Ovary (tissue), 3 donors: ENCODE measurements around the gene MIEF1.

Experiments used
- EP300 ChIP-seq: sonication (generic); formaldehyde crosslinking; IDR thresholded peaks from one replicate; pipeline ENCODE4 v1.6.1; 2017; ENCODE audit warnings: antibody characterized with exemption
- POLR2A ChIP-seq: fragments of 450-650 bp; IDR thresholded peaks from one replicate; pipeline ENCODE4 v1.6.1; 2017; ENCODE audit warnings: antibody characterized with exemption, mild to moderate bottlenecking, moderate library complexity
- TF ChIP-seq, protein P1 (sequence below), 3 donors: fragments of 450-650 bp in 2 of 3; fragments of 200-600 bp in 1 of 3; IDR thresholded peaks; one replicate each; pipeline versions ENCODE4 v1.5.1 to v1.8.0; 2016 to 2022; ENCODE audit warnings: antibody characterized with exemption in 3 of 3, mild to moderate bottlenecking in 1 of 3
- donor health status: DM: no; HTN: no; CAD: no.

DNA sequence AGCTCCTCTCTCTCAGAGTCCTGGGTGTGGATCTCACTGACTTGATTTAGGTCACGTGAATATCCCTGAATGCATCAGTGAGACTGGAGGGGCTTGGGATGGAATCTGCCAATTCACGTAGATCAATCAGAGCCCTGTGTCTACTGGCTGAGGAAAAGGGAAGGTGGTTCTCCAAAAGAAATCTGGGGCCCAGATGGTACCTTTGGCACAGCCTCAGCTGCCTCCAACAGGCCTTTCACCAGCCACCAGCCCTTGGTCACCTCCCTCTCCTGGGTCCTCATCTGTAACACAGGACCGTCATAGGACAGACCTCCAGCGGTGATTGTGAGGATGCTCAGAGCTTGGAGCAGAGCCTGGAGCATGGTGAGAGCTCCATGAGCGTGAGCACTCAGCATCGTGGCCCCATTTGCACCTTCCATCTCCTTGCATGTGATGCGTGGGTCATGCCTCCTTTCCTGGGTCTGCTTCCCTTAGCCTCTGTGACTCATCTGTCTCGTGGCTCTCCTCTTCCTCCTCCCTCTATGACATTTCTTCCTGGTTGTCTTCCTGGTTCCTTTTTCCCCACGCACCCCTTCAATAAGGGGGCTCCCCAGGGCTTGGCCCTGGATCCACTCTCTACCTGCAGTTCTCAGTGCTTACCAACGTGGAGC lies 7.5 kb upstream of the MIEF1 start:
- TF ChIP-seq POLR2A = no peak
- TF ChIP-seq, protein P1, sequence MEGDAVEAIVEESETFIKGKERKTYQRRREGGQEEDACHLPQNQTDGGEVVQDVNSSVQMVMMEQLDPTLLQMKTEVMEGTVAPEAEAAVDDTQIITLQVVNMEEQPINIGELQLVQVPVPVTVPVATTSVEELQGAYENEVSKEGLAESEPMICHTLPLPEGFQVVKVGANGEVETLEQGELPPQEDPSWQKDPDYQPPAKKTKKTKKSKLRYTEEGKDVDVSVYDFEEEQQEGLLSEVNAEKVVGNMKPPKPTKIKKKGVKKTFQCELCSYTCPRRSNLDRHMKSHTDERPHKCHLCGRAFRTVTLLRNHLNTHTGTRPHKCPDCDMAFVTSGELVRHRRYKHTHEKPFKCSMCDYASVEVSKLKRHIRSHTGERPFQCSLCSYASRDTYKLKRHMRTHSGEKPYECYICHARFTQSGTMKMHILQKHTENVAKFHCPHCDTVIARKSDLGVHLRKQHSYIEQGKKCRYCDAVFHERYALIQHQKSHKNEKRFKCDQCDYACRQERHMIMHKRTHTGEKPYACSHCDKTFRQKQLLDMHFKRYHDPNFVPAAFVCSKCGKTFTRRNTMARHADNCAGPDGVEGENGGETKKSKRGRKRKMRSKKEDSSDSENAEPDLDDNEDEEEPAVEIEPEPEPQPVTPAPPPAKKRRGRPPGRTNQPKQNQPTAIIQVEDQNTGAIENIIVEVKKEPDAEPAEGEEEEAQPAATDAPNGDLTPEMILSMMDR (IDR thresholded peaks at IDR 0.05) = no peak
- no peak for TF ChIP-seq EP300
